WERI-Rb-1 (cell line): ENCODE measurements around the gene SH3D19.

ENCODE experiments used
- DNase-seq: peaks from one replicate; pipeline ENCODE4 v3.0.0-alpha.2; 2020
- H3K27ac ChIP-seq: fragments of 250-450 bp; sonication (Bioruptor Pico); 2 replicates; pipeline ENCODE4 v1.5.1; 2020; ENCODE audit warnings: mild to moderate bottlenecking, moderate library complexity
- H3K27me3 ChIP-seq: fragments of 250-450 bp; sonication (Bioruptor Pico); 2 replicates; pipeline ENCODE4 v1.5.1; 2021; ENCODE audit warnings: mild to moderate bottlenecking, low read depth, moderate library complexity; ENCODE audit not compliant: insufficient read depth, severe bottlenecking
- H3K36me3 ChIP-seq: fragments of 250-450 bp; sonication (Bioruptor Pico); 2 replicates; pipeline ENCODE4 v1.5.1; 2020; ENCODE audit warnings: mild to moderate bottlenecking, moderate library complexity
- H3K4me3 ChIP-seq: 2 replicates; pipeline ENCODE4 v1.5.1; 2011; ENCODE audit warnings: low read depth, mild to moderate bottlenecking, control low read depth, low read length
- H3K9me3 ChIP-seq: fragments of 250-450 bp; sonication (Bioruptor Pico); 2 replicates; pipeline ENCODE4 v1.5.1; 2021; ENCODE audit warnings: mild to moderate bottlenecking, moderate library complexity; ENCODE audit not compliant: severe bottlenecking
- CTCF ChIP-seq: IDR thresholded peaks from 2 replicates; pipeline ENCODE4 v1.5.1; 2011; ENCODE audit warnings: low read depth, mild to moderate bottlenecking, control low read depth, inconsistent platforms, low read length

Gene SH3D19

DNA sequence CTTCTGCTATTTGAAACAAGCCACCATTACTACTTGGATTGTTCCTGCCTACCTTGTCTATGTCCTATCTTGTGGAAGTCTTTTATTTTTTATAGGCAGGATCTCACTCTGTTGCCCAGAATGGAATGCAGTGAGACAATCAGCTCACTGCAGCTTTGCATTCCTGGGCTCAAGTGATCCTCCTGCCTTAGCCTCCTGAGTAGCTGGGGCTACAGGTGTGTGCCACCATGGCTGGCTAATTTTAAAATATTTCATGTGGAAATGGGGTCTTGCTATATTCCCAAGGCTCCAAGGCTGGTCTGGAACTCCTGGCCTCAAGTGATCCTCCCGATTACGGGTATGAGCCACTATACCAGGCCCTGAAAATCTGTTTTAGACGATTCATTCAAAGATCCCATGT, 218.3 kb downstream of the SH3D19 start:
- Histone ChIP-seq H3K4me3 (no peak overlapping the region), H3K36me3 (peaks cover 76% of the 10 kb centered on the region), H3K27me3 (no peaks in the 10 kb centered on the region), H3K9me3 (no peaks in the 10 kb centered on the region), H3K27ac (no peak overlapping the region)
- DNase-seq: no peak
- TF ChIP-seq CTCF: no peak

DNA sequence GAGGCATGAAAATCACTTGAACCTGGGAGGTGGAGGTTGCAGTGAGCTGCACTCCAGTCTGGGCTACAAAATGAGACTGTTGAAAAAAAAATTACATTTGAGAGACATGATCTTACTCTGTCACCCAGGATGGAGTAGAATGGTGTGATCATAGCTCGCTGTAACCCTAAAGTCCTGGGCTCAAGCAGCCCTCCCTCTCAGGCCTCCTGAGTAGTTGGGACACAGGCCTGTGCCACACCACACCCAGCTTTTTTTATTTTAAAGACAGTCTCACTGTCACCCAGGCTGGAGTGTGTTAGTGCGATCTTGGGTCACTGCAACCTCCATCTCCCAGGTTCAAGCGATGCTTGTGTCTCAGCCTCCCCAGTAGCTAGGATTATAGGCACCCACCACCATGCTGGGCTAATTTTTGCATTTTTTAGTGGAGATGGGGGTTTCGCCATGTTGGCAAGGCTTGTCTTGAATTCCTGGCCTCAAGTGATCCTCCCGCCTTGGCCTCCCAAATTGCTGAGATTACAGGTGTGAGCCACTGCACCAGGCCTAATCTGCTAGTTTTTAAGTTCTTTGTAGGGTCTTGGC, 219.9 kb downstream of the SH3D19 start:
- TF ChIP-seq CTCF: no peak
- no peaks in the 10 kb centered on the region for H3K9me3 ChIP-seq
- no peak overlapping the region for H3K4me3 ChIP-seq
- H3K27me3 ChIP-seq: no peaks in the 10 kb centered on the region
- no peak for DNase-seq
- no peak overlapping the region for H3K27ac ChIP-seq
- peaks cover 91% of the 10 kb centered on the region for H3K36me3 ChIP-seq

GRCh38 chr4:151104621-151105020, 220.8 kb downstream of the SH3D19 start:
- no peaks in the 10 kb centered on the region for H3K9me3 ChIP-seq
- H3K27me3 ChIP-seq: no peaks in the 10 kb centered on the region
- no peak for DNase-seq
- H3K4me3 ChIP-seq: no peak overlapping the region
- peaks cover 92% of the 10 kb centered on the region for H3K36me3 ChIP-seq
- no peak for TF ChIP-seq CTCF
- no peak overlapping the region for H3K27ac ChIP-seq

- DNase-seq: no peak
- no peaks in the 10 kb centered on the region for H3K27me3 ChIP-seq
- no peak overlapping the region for H3K4me3 ChIP-seq
- H3K9me3 ChIP-seq: no peaks in the 10 kb centered on the region
- no peak for TF ChIP-seq CTCF
- H3K27ac ChIP-seq: no peak overlapping the region
- H3K36me3 ChIP-seq: peaks cover 87% of the 10 kb centered on the region
Observed at GRCh38 chr4:151103758-151104157, 221.6 kb downstream of the SH3D19 start.

DNA sequence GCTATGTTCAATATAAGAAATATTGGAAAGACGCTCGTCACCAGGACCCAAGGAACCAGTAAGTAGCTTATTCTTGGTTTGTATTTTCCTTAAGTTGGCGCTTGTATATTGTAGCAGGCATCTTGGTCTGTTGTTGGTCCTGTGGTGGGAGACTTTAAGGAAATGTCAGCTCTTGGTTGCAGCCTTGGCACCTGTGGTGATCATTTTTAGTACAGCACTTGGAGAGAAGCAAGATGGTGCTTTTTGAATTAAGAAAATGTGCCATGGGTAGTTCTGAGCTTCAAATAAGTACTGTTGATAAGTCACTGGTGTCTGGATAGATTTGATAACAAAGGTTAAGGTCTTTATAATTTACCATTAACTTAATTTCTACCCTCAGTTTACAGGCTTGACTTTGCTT, 224.9 kb downstream of the SH3D19 start:
- Histone ChIP-seq H3K9me3 (no peaks in the 10 kb centered on the region), H3K36me3 (peaks cover 57% of the 10 kb centered on the region), H3K27ac (peak overlapping the region; percentile 90), H3K4me3 (peak overlapping the region; percentile 73), H3K27me3 (no peaks in the 10 kb centered on the region)
- no peak for DNase-seq
- TF ChIP-seq CTCF: no peak

GRCh38 chr4:151099976-151100417, 225.4 kb downstream of the SH3D19 start:
- H3K27me3 ChIP-seq: no peaks in the 10 kb centered on the region
- DNase-seq: no peak
- H3K27ac ChIP-seq: peak overlapping the region; percentile 90
- H3K36me3 ChIP-seq: peaks cover 52% of the 10 kb centered on the region
- TF ChIP-seq CTCF: no peak
- no peaks in the 10 kb centered on the region for H3K9me3 ChIP-seq
- H3K4me3 ChIP-seq: peak overlapping the region; percentile 73
